M059J (cell line): ENCODE data around the gene POLR2J. TPM values are rescaled to one million over a fixed set of nuclear protein-coding genes. Genes with fewer than 3 reads are reported as not detected.
"Not testable (repeated sequence)": the region's sequence is repeated elsewhere in the genome, so short reads cannot be mapped to it uniquely, and the experiment has no call there.

Experiments
- DNase-seq: peaks from one replicate; pipeline ENCODE4 v3.0.0-alpha.2; 2012; ENCODE audit warnings: low read depth
- total RNA-seq: library from RNA; depleted of rRNA; stranded (reverse); fragments of >200 nt; shearing (Covaris generic); gene quantifications from 2 replicates; pipeline ENCODE4 v1.2.3, GENCODE V29; 2014; rRNA removed

POLR2J gene
- total RNA-seq = 59.8 and 81.8 TPM in 2 replicates

- peak; percentile 72 for DNase-seq
These were observed at the start of gene POLR2J for GRCh38 chr7:102478314-102479208. Gene POLR2J (minus strand): TSS chr7:102478922. CDS start chr7:102478860, 62 bp downstream.

DNA sequence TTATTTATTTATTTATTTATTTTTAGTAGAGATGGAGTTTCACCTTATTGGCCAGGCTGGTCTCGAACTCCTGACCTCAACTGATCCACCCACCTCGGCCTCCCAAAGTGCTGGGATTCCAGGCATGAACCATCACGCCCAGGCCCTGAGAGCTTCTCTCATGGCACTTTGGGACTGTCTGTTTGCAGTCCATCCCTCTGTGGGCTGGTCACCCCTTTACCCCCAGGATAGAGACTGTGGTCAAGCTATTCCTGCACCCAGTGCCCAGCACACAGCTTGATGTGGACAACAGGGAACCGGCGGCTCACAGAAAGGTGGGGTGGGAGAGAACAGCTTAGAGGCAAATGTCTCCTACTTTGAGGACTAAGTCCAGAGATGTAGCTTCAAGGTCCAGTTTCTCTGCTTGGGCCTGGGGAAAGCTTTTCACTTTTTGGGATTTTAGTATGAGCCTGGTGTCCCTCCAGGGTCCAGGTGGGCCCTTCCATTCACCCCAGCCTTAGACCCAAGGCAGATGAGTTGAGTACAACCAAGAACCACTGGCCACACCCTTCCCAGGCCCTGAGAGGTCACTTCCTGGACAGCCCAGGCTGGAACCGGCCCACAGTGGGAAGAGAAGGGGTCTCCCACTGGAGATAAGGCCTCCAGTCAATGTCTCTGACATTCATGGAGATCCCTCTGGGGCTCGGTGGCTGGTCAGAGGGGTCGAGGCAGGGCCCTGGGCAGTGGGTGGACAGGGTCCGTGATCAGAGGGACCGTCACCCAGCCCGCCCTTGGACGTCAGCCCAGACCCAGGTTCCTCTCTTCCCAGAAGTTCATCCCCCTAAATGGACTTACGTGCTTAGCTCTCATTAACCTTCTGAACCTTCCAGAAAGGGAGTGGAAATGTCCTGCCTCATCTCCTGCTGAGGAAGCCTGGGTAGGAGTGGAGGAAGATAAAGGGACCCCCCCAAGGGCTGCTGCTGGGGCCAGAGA lies 49.4 kb upstream of the POLR2J start:
- DNase-seq = not testable (repeated sequence)

DNA sequence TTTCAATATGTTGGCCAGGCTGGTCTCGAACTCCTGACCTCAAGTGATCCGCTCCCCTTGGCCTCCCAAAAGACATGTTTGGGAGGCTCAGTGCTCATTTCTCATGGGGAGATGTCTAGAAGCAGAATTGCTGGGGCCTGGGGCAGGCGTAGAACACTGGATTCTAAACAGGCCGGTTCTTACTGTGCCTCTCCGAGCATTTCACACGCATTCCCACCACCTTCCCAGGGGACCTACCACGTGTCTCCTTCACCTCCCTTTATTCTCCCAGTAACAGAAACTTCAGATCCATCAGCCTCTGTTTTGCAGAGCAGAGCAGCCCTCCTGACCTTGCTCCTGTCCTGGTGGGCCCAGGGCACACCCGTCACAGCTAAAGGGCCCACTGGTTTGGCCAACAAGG lies 48.5 kb upstream of the POLR2J start:
- not testable (repeated sequence) for DNase-seq

GRCh38 chr7:102524803-102525202 lies 46.1 kb upstream of the POLR2J start:
- DNase-seq = not testable (repeated sequence)

- not testable (repeated sequence) for DNase-seq
These were observed 42.1 kb upstream of the POLR2J start for GRCh38 chr7:102520797-102521196.

- not testable (repeated sequence) for DNase-seq
These were observed 38.9 kb upstream of the POLR2J start, which contains the start of gene RASA4B for GRCh38 chr7:102517550-102518147. Gene RASA4B (minus strand): TSS chr7:102517777. CDS start chr7:102517710, 67 bp downstream.

DNA sequence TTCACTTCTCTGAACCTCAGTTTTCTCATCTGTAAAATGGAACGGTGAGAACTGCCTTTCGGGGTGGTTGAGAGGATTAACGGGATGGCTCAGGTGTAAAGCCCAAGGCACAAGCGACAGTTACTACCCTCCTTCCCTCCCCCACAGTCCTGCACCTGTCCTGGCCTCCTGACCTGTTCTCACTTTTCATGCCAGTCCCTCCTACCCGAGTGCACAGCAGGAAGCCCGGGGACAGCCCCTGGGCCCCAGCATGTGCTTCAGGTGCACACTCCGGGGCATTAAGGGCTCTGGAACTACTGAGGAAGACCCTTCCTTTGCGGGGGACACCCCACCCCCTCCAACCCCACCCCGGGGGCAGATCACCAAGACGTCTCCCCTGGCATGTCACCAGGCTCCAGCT lies 38.2 kb upstream of the POLR2J start:
- not testable (repeated sequence) for DNase-seq

DNA sequence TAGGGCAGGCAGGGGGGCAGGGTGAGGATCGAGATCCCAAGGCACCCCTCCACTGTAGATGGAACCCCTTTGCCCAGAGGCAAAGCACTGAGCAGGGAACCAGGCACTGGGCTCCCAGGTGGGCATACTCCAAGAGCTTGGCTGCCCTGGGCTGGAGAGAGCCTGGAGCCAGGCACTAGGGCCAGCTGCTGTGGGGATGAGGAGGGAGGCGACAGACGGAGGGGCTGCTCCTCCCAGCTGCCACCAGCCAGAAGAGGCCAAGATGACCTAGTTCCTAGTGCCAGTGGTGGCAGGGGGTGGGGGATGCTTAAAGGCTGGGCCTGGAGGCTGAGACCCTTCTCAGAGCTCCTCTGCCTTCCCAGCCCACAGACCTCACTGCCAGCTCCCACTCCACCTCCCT lies 37.2 kb upstream of the POLR2J start:
- DNase-seq = not testable (repeated sequence)

DNA sequence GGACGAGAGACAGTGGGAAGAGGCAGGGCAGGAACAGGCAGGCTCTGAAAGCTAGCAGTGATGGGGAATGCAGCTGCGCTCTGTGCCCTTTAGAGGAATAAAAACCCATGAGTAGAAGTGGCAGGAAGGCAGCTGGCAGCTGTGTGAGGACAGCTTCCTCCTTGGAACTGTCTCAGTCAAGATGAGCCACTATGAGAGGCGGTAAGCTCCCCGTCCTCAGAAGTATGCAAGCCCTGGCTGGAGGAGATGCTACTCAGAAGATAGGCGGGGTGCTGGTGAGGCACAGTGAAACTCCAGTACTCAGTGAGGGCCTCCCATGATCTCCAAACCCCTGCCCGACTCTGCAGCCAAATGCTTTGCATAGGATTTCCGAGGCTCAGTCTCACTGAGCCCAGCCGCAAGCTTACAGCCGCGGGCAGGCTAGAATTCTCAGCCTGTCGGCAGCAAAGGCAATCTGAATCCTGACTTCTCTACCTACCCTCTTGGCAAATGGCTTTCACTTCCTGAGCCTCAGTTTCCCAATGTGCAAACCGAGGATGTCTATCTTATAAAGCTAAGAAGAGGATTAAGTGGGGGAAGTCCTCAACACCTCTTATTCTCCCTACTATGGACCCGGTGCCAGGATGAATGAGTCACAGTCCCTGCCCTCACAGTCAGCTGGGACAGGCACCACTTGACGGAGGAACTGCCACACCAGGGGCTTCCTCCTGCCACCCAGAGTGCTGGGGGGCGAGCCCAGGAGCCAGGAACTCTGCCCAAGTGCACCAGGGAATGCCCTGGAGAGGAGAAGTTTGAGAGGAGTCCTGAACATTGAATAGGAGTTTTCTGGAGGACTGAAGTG lies 36.4 kb upstream of the POLR2J start:
- not testable (repeated sequence) for DNase-seq

GRCh38 chr7:102512642-102513221 lies 34.0 kb upstream of the POLR2J start:
- peak; percentile 49 for DNase-seq

GRCh38 chr7:102511860-102512522 lies 33.3 kb upstream of the POLR2J start:
- DNase-seq = not testable (repeated sequence)

DNA sequence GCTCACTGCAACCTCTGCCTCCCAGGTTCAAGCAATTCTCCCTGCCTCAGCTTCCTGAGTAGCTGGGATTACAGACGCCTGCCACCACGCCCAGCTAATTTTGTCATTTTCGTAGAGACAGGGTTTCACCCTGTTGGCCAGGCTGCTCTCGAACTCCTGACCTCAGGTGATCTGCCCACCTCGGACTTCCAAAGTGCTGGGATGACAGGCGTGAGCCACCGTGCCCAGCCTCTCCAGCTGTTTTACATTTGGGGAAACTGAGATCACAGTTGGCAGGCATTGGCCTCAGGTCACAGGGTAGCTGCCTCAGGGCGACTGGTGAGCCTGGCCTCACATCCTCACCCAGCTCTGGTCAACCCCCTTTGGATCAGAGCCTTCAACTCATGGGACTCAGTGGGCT lies 31.9 kb upstream of the POLR2J start:
- DNase-seq = not testable (repeated sequence)

DNA sequence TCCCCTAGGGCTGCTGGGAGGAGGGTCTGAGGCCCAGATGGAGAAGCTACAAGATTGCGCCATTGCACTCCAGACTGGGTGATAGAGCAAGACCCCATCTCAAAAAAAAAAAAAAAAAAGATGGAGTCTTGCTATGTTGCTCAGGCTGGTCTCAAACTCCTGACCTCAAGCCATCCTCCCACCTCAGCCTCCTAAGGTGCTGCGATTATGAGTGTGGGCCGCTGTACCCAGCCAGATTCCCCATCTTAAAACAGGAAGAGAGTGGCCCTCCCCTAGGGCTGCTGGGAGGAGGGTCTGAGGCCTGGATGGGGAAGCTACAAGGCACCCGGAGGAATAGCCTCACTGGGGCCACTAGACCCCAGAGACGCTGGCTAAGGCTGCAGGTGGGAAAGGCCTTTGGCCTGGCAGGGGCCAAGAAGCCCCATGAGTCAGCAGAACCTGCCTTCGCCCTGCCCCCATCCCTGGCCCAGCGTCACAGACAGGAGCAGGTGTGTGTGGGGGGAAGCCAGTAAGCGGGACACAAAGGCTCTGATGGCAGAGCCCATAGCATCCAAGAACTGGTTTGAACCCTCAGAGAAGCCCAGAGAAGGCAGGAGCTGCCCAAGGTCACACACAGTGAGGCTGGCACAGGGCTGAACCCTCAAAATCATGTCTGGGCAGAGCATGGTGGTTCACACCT lies 28.8 kb upstream of the POLR2J start:
- not testable (repeated sequence) for DNase-seq

DNA sequence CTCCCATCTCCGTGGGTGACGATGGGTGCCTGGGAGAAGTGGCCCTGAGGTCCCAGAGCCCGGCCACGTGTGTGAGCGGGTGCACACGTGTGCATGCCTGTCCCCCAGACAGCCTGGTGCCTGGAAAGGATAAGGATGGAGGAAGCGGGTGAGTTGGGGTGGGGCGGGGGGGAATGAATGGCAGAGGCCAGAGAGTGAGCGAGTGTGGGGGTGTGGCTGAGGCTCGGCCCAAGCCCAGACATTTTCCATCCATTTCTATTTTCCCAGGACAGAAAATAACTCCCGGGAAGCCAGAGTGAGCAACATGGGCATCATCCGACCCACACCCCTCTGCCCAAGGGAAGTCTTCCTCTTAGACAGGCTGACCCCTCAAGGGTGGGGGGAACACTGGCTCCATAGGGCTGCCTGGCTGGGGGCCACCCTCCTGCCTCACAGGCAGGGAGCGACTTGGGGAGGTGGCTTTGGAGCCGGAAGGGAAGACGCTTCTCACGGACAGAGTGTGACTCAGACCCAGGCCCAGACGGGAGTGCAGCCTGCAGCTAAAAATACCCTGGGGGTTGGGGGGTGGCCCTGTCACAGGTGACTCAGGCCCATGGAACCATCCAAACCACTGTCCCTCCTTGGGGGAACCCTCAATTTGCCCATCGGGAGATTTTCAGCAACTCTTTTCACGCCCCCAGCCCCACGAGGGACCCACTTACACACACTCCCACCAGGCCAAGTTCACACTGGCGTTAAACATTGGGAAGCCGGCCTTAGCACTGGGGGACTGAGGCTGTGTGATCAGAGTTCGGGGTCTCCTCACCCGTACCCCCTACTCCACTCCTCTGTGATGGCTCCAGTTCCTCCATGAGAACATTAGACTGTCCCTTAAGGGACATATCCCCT lies 26.8 kb upstream of the POLR2J start:
- not testable (repeated sequence) for DNase-seq

DNA sequence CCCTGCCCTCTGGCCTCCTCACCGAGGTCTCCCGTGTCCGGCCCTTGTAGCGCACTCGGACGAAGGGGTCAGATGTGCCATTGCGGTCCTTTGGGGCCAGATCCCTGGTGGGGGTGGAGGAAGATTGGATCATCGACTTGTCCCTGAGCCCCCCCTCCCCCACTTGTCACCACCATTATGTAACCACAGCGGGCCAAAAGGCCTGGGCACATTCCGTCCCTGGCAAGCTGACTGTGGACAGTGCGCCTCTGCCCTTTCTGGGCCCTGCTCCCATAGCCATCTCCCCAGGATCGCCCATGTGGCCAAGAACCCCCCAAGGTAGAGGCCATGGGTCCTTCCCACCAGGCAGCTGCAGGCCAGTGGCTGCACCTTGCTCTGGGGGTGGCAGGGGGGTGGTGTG lies 24.4 kb upstream of the POLR2J start:
- not testable (repeated sequence) for DNase-seq

DNA sequence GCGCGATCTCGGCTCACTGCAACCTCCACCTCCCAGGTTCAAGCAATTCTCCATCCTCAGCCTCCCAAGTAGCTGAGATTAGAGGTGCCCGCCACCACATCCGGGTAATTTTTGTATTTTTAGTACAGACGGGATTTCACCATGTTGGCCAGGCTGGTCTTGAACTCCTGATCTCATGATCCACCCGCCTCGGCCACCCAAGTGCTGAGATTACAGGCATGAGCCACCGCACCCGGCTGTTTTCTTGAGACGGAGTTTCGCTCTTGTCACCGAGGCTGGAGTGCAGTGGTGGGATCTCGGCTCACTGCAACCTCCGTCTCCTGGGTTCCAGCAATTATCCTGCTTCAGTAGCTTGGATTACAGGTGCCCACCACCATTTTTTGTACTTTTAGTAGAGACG lies 19.6 kb upstream of the POLR2J start:
- not testable (repeated sequence) for DNase-seq

GRCh38 chr7:102497308-102497707 lies 18.6 kb upstream of the POLR2J start:
- DNase-seq = not testable (repeated sequence)

- DNase-seq = not testable (repeated sequence)
These were observed 18.1 kb upstream of the POLR2J start for GRCh38 chr7:102496861-102497260.
